HUES6 (cell line): ENCODE measurements around the gene RPP25.
A peak's percentile ranks its signal among the peaks of the same experiment; 100 is the strongest.

Source experiments
- H3K27ac ChIP-seq: 2 replicates; pipeline ENCODE4 v1.7.0; 2013; ENCODE audit warnings: low read depth, mild to moderate bottlenecking, low read length, inconsistent platforms
- H3K27me3 ChIP-seq: 2 replicates; pipeline ENCODE4 v1.6.1; 2013; ENCODE audit warnings: low read length; ENCODE audit not compliant: control insufficient read depth, insufficient read depth
- H3K36me3 ChIP-seq: 2 replicates; pipeline ENCODE4 v1.6.1; 2013; ENCODE audit warnings: low read length; ENCODE audit not compliant: control insufficient read depth, insufficient read depth
- H3K4me1 ChIP-seq: 2 replicates; pipeline ENCODE4 v1.6.1; 2013; ENCODE audit warnings: low read length; ENCODE audit not compliant: control insufficient read depth, insufficient read depth
- H3K4me3 ChIP-seq: 2 replicates; pipeline ENCODE4 v1.5.1; 2013; ENCODE audit warnings: low read depth, low read length
- H3K9ac ChIP-seq: one replicate; pipeline ENCODE4 v1.6.1; 2013; ENCODE audit warnings: mild to moderate bottlenecking, low read length
- H3K9me3 ChIP-seq: 2 replicates; pipeline ENCODE4 v1.6.1; 2013; ENCODE audit warnings: low read depth, low read length; ENCODE audit not compliant: control insufficient read depth, insufficient read depth

Gene RPP25

DNA sequence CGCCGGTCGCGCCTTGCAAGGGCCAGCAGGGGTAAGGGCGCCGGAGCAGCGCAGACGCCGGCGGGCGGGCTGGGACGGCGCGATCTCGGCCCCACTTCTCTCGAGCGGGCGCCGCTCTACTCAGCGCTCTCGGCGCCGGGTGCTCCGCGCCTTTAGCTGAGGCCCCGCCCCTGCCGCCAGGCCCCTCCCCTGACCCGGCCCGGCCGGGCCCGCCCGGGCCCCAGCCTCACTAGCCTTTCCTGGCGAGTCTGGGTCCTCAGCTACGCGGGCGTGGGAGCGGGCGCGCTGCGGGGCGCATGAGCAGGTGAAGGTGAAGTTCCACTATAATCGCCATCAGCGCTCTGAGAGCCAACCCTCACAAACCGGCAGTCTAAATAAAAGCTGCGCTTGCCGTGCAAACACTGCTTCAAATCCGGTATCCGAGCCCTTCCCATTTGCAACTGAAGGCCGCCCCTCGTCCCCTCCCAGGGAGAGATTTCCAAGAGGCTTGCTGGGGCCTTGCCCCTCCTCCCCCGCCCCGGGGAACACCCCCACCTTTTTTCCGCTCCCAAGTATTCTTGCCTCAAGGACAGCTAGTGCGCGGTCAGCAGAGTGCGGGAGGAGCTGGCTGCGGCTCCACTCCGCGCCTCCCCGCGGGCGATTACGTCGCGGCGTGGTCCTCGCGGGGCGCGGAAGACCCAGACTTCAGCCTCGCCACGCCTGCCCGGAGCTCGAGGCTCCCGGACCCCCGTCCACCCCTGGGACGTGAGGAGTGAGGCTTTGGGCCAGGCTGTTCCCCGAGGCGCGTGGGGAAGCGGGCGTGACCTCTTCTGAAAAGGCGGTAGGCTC lies at the start of gene RPP25:
RPP25 (minus strand) TSS at position 125 of the 828 bp plus-strand sequence. CDS start 189 bp downstream, outside the sequence.
- Histone ChIP-seq H3K27ac (peak within 1 kb of the TSS; percentile 89; the same call in 1 of the 2 replicates), H3K4me3 (peak within 1 kb of the TSS; percentile 69), H3K36me3 (no peaks in the 10 kb centered on the region), H3K27me3 (peaks cover 58% of the 10 kb centered on the region), H3K9me3 (no peaks in the 10 kb centered on the region), H3K4me1 (peaks cover 36% of the 10 kb centered on the region), H3K9ac (peak within 1 kb of the TSS; percentile 66)

DNA sequence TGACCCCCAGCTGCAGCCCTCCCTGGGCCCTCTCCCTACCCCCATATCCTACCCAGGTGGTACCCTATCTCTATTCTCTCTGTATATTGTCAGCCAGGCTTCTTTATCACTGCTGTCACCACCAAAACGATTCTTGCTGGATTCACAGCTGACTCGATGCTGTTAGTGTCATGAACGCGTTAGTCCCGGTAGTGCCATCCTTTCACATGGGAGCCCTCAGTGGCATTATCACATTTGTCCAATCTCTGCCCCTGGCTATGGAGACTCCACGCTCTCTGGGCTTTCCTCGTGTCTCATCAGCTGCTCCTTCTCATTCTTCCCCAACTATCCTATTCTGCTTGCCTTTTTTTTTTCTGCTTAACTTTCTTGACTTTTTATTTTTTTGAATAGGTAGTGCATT lies 45.8 kb upstream of the RPP25 start:
- Histone ChIP-seq H3K36me3 (no peaks in the 10 kb centered on the region), H3K4me1 (no peaks in the 10 kb centered on the region), H3K4me3 (no peak overlapping the region), H3K27ac (no peak overlapping the region), H3K9ac (no peak overlapping the region), H3K27me3 (peaks cover 5% of the 10 kb centered on the region; the same call in 1 of the 2 replicates), H3K9me3 (no peaks in the 10 kb centered on the region)

GRCh38 chr15:75001310-75001709 lies 44.7 kb upstream of the RPP25 start:
- Histone ChIP-seq H3K4me3 (no peak overlapping the region), H3K9me3 (no peaks in the 10 kb centered on the region), H3K27me3 (peaks cover 16% of the 10 kb centered on the region), H3K4me1 (0 out of 2 replicates have a peak, but pooled peaks cover 3% of the 10 kb centered on the region), H3K27ac (no peak overlapping the region), H3K36me3 (no peaks in the 10 kb centered on the region), H3K9ac (no peak overlapping the region)

DNA sequence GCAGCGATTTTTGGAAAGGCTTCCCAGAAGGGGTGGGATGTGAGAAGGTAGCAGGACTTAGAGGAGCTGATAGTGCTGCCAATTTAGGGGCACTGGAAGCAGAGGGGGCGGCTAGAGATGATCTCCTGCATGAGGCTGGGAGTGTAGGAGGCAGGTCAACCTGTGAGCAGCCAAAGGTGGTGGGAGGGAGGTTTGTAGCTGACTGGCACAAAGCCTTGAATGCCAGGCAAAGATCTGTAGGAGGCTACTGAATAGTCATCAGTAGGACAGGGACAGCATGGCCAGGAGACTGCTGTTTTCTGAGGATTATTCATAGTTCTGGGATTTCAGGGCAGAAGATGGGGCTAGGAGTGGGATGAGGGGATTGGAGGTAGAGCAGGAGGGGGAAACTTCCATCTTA lies 41.0 kb upstream of the RPP25 start:
- H3K27me3 ChIP-seq, result peaks cover 24% of the 10 kb centered on the region
- no peak overlapping the region for H3K9ac ChIP-seq
- H3K36me3 ChIP-seq, result no peaks in the 10 kb centered on the region
- no peaks in the 10 kb centered on the region for H3K9me3 ChIP-seq
- 0 out of 2 replicates have a peak, but pooled peaks cover 6% of the 10 kb centered on the region for H3K4me1 ChIP-seq
- no peak overlapping the region for H3K27ac ChIP-seq
- H3K4me3 ChIP-seq, result no peak overlapping the region

DNA sequence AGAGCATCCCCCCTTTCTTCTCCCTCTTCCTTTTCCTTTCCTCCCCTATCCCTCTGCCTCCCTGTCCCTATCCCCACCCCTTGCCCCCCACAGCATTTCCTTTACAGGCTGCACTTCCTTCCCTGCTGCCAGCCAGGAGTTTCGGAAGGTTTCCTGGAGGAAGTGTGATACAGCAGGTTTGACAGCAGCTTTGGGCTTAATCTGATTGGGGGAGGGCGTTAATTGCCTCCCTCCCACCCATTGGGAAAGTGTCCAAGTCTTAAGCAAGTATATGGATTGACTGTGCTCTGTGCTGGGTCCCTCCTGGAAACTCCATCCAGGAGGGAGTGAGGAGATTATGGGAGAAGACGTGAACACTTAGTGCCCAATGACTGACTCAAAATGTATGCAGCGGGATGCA lies 40.6 kb upstream of the RPP25 start:
- H3K4me3 ChIP-seq, result no peak overlapping the region
- no peak overlapping the region for H3K9ac ChIP-seq
- no peaks in the 10 kb centered on the region for H3K9me3 ChIP-seq
- H3K36me3 ChIP-seq, result no peaks in the 10 kb centered on the region
- H3K27me3 ChIP-seq, result peaks cover 24% of the 10 kb centered on the region
- 0 out of 2 replicates have a peak, but pooled peaks cover 6% of the 10 kb centered on the region for H3K4me1 ChIP-seq
- H3K27ac ChIP-seq, result no peak overlapping the region

DNA sequence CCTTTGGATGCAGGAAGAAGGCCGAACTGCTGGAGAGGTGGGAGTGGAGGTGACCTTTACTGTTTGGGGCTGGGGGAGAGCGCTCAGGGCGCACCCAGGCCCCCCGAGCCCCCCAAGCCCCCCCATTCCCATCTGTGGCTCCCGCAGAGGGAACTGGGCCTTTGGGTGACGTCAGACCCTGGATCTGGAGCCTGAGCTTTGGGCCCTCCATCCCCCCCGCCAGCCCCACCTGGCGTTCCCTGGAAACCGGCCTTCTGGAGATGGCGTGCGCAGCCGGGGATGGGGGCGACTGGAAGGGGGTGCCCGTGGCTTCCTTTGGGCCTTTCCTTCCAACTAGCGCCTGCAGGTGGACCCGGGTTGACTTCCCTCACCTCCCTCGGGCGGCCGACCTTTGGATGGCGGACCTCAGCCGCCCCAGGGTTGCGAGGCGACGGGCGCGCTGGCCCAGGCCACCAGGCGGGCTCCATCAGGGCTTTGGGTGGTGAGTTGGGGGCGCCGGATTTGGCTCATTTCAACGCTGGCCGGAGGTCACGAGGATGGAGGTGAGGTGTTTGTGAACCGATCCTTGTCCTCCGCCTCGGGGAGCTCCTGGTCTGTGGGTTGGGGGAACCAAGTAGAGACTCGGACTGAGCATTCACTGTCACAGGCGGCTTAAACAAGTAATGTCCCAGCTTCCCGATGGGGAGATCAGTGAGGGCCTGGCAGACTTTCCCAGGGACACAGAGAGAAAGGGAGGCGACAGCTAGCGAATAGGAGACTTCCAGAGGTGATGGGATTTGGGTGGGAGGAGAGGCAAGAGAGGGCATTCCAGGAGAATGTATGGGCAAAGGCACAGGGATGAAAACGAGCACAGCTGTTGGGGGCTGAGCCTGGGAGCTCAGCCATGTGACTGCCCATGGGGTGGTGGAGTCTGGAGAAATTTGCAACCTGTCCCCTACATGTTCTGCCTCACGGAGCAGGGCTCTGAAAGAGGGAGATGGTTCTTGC lies 39.5 kb upstream of the RPP25 start:
- H3K27me3 ChIP-seq, result peaks cover 30% of the 10 kb centered on the region
- H3K36me3 ChIP-seq, result no peaks in the 10 kb centered on the region
- peak overlapping the region; percentile 86 for H3K4me3 ChIP-seq
- 0 out of 2 replicates have a peak, but pooled peaks cover 6% of the 10 kb centered on the region for H3K4me1 ChIP-seq
- H3K9ac ChIP-seq, result peak overlapping the region; percentile 63
- H3K27ac ChIP-seq, result no peak overlapping the region
- no peaks in the 10 kb centered on the region for H3K9me3 ChIP-seq

- H3K4me3 ChIP-seq, result peak within 1 kb of the TSS; percentile 86
- peaks cover 30% of the 10 kb centered on the region for H3K27me3 ChIP-seq
- no peak within 1 kb of the TSS for H3K27ac ChIP-seq
- H3K9me3 ChIP-seq, result no peaks in the 10 kb centered on the region
- no peaks in the 10 kb centered on the region for H3K36me3 ChIP-seq
- H3K9ac ChIP-seq, result peak within 1 kb of the TSS; percentile 63
- H3K4me1 ChIP-seq, result 0 out of 2 replicates have a peak, but pooled peaks cover 6% of the 10 kb centered on the region
Observed at GRCh38 chr15:74995182-74995778, 38.7 kb upstream of the RPP25 start, which contains the start of gene SCAMP5. Gene SCAMP5 (plus strand): TSS chr15:74995563. CDS start chr15:75011840, 16,277 bp downstream.

- Histone ChIP-seq H3K9me3 (no peaks in the 10 kb centered on the region), H3K36me3 (no peaks in the 10 kb centered on the region), H3K4me1 (0 out of 2 replicates have a peak, but pooled peaks cover 6% of the 10 kb centered on the region), H3K27me3 (peaks cover 30% of the 10 kb centered on the region), H3K9ac (no peak overlapping the region), H3K4me3 (peak overlapping the region; percentile 50), H3K27ac (no peak overlapping the region)
Observed at GRCh38 chr15:74994685-74995084, 38.1 kb upstream of the RPP25 start.

DNA sequence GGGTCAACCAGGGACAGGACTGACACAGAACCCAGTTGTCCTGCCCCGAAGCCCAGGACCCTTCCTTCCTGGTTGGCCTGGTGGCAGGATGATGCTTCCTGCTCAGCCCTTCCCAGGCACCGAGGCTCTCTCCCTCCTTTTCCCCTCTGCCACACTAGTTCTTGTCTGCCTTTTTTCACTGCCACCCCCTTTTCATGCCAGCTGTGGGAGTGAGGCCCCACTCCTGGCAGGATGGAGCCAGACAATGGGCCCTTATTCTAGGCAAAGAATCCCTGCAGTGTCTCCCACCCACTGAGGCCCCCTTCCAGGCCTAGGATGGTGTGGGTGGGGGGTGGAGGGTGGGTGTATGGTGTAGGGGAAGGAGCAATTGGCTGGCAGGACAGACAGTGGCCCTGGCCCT lies 37.7 kb upstream of the RPP25 start:
- no peak overlapping the region for H3K9ac ChIP-seq
- H3K36me3 ChIP-seq, result no peaks in the 10 kb centered on the region
- no peak overlapping the region for H3K4me3 ChIP-seq
- 0 out of 2 replicates have a peak, but pooled peaks cover 6% of the 10 kb centered on the region for H3K4me1 ChIP-seq
- H3K27me3 ChIP-seq, result peaks cover 30% of the 10 kb centered on the region
- no peak overlapping the region for H3K27ac ChIP-seq
- no peaks in the 10 kb centered on the region for H3K9me3 ChIP-seq

DNA sequence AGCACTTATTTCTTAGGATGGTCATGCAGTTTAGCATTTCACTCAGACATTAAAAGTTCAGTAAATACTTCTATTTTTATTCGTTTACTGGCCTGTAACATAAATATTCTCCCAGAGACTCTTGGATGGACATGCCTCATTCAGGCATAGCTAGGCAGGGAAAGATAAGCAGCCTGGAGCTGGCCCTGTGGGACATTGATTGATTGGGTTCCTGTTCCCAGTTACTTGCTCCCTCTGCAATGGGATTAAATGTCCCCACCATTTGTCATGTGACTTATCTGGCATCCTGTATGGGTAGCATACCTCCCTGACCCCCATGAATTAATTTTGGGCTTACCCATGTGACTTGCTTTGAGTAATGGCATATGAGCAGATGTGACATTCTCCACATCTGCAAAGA lies 36.0 kb upstream of the RPP25 start:
- Histone ChIP-seq H3K27ac (no peak overlapping the region), H3K9ac (no peak overlapping the region), H3K9me3 (no peaks in the 10 kb centered on the region), H3K27me3 (peaks cover 27% of the 10 kb centered on the region), H3K36me3 (no peaks in the 10 kb centered on the region), H3K4me1 (0 out of 2 replicates have a peak, but pooled peaks cover 6% of the 10 kb centered on the region), H3K4me3 (no peak overlapping the region)
